GM19468 (cell line): ENCODE results near the gene ARF1.

Experiments
- ATAC-seq: cut with Tn5 transposase; IDR thresholded peaks from one replicate; pipeline ENCODE4 v1.9.1; 2021; ENCODE audit warnings: mild to moderate bottlenecking, moderate library complexity, moderate number of reproducible peaks; ENCODE audit not compliant: unreplicated experiment; ENCODE audit errors: extremely low read depth

The ARF1 gene

GRCh38 chr1:228084325-228084724 lies 1.8 kb downstream of the ARF1 start:
- no peak for ATAC-seq

GRCh38 chr1:228084797-228085196 lies 2.3 kb downstream of the ARF1 start:
- ATAC-seq: no peak

GRCh38 chr1:228085287-228085951 lies 2.9 kb downstream of the ARF1 start:
- ATAC-seq: no peak

- no peak for ATAC-seq
Observed at GRCh38 chr1:228087771-228088251, 5.3 kb downstream of the ARF1 start.

GRCh38 chr1:228088586-228089498 lies 6.3 kb downstream of the ARF1 start:
- ATAC-seq: no peak

GRCh38 chr1:228089519-228090380 lies 7.2 kb downstream of the ARF1 start:
- no peak for ATAC-seq

GRCh38 chr1:228090613-228091081 lies 8.1 kb downstream of the ARF1 start:
- no peak for ATAC-seq

- ATAC-seq: no peak
Observed at GRCh38 chr1:228091084-228091483, 8.6 kb downstream of the ARF1 start.

- no peak for ATAC-seq
Observed at GRCh38 chr1:228092342-228093049, 10.0 kb downstream of the ARF1 start.

GRCh38 chr1:228093050-228093906 lies 10.8 kb downstream of the ARF1 start:
- ATAC-seq: no peak

GRCh38 chr1:228094432-228095016 lies 12.0 kb downstream of the ARF1 start:
- ATAC-seq: no peak

GRCh38 chr1:228095161-228095560 lies 12.7 kb downstream of the ARF1 start:
- no peak for ATAC-seq

- ATAC-seq: no peak
Observed at GRCh38 chr1:228095938-228096337, 13.4 kb downstream of the ARF1 start.

GRCh38 chr1:228096416-228097332 lies 14.2 kb downstream of the ARF1 start:
- no peak for ATAC-seq

GRCh38 chr1:228097333-228098081 lies 15.0 kb downstream of the ARF1 start:
- ATAC-seq: no peak

GRCh38 chr1:228098323-228098931 lies 15.9 kb downstream of the ARF1 start:
- ATAC-seq: no peak
